Omental fat pad (tissue), 4 donors: ENCODE data around the gene PHACTR3. TPM values are rescaled to one million over a fixed set of nuclear protein-coding genes. Genes with fewer than 3 reads are reported as not detected.

ENCODE experiments used
- ATAC-seq: fragments of 150-250 bp; one replicate; pipeline ENCODE4 v1.9.1; 2016; ENCODE audit warnings: mild to moderate bottlenecking, moderate library complexity; ENCODE audit not compliant: low FRiP score
- DNase-seq: peaks from one replicate; pipeline ENCODE4 v3.0.0-alpha.2; 2019; ENCODE audit warnings: low spot score
- CTCF ChIP-seq, 3 donors: fragments of 450-650 bp; IDR thresholded peaks; one replicate each; pipeline ENCODE4 v1.5.1; 2016 to 2017; ENCODE audit warnings: antibody characterized with exemption in 3 of 3, mild to moderate bottlenecking in 3 of 3, moderate library complexity in 2 of 3
- total RNA-seq, 4 donors: library from RNA; depleted of rRNA; stranded (reverse); fragments of >200 nt; gene quantifications; one replicate each; pipeline ENCODE4 v1.1.0, GENCODE V29; 2016

PHACTR3 gene
- total RNA-seq, 4 donors from 2014 or later, result 0.19 to 10.6 (median 1.4) TPM; not detected in 1

GRCh38 chr20:59561614-59562277 lies 42.6 kb upstream of the PHACTR3 start:
- ATAC-seq, result no peak
- TF ChIP-seq CTCF (IDR thresholded peaks at IDR 0.05), result no peak
- no peak for DNase-seq

GRCh38 chr20:59564171-59564570 lies 40.2 kb upstream of the PHACTR3 start:
- ATAC-seq, result no peak
- DNase-seq, result no peak

GRCh38 chr20:59564943-59565342 lies 39.4 kb upstream of the PHACTR3 start:
- TF ChIP-seq CTCF (IDR thresholded peaks at IDR 0.05), result no peak
- DNase-seq, result no peak
- ATAC-seq, result no peak

More at GRCh38 chr20:59564171-59564570, 40.2 kb upstream of the PHACTR3 start:
- no peak for TF ChIP-seq CTCF (IDR thresholded peaks at IDR 0.05)

GRCh38 chr20:59565768-59566461 lies 38.4 kb upstream of the PHACTR3 start:
- ATAC-seq (no peak), DNase-seq (no peak)
- TF ChIP-seq CTCF (IDR thresholded peaks at IDR 0.05), result no peak

- no peak for TF ChIP-seq CTCF (IDR thresholded peaks at IDR 0.05)
- no peak for ATAC-seq
- DNase-seq, result no peak
These were observed 37.5 kb upstream of the PHACTR3 start for GRCh38 chr20:59566631-59567524.

- DNase-seq (no peak), ATAC-seq (no peak)
- no peak for TF ChIP-seq CTCF (IDR thresholded peaks at IDR 0.05)
These were observed 36.5 kb upstream of the PHACTR3 start for GRCh38 chr20:59567585-59568508.
